Activated T-helper 2 cell treated with anti-CD3 and anti-CD28 coated beads, Interferon-gamma antibody, Interleukin-2, Interleukin-4, amounts not matched to agents 10 μg/mL and 5 μg/mL and 100 μg/mL, durations not matched to agents 14 hours and 24 hours and 36 hours (primary cell): Measurements from ENCODE around the gene KRTAP1-3. TPM values are rescaled to one million over a fixed set of nuclear protein-coding genes. Genes with fewer than 3 reads are reported as not detected.
"Not testable (repeated sequence)": the region's sequence is repeated elsewhere in the genome, so short reads cannot be mapped to it uniquely, and the experiment has no call there.

Experiments
- DNase-seq: peaks from one replicate; pipeline ENCODE4 v3.0.0; 2021; ENCODE audit warnings: low spot score
- H3K27ac Mint-ChIP-seq: one replicate; pipeline ENCODE4 v1.8.0; 2021; ENCODE audit warnings: mixed read lengths
- H3K27me3 Mint-ChIP-seq: one replicate; pipeline ENCODE4 v1.8.0; 2021; ENCODE audit warnings: low read depth, mixed read lengths
- H3K36me3 Mint-ChIP-seq: one replicate; pipeline ENCODE4 v1.8.0; 2021; ENCODE audit warnings: low read depth, mixed read lengths
- H3K4me1 Mint-ChIP-seq: one replicate; pipeline ENCODE4 v1.8.0; 2021; ENCODE audit warnings: low read depth, mixed read lengths
- H3K4me3 Mint-ChIP-seq: one replicate; pipeline ENCODE4 v1.8.0; 2021; ENCODE audit warnings: low read depth, mild to moderate bottlenecking, moderate library complexity, mixed read lengths
- H3K9me3 Mint-ChIP-seq: one replicate; pipeline ENCODE4 v1.8.0; 2021; ENCODE audit warnings: mixed read lengths
- intact Hi-C: fragments of 100-400 bp; cut with micrococcal nuclease; formaldehyde crosslinking; loops from one replicate; pipeline ENCODE4 v1.15.1; 2023
- total RNA-seq: library from RNA; stranded (reverse); gene quantifications from 2 replicates; pipeline ENCODE4 v1.2.3, GENCODE V29; 2022

The KRTAP1-3 gene
- total RNA-seq, 1 donor from 2014 or later: not detected

- Mint-ChIP-seq H3K27me3 (peaks cover 18% of the 10 kb centered on the region), H3K4me3 (no peak overlapping the region), H3K27ac (no peak overlapping the region), H3K36me3 (no peaks in the 10 kb centered on the region), H3K9me3 (no peaks in the 10 kb centered on the region), H3K4me1 (no peaks in the 10 kb centered on the region)
- DNase-seq: no peak
- intact Hi-C loops: no loop called here
Measured at GRCh38 chr17:41013181-41013580, 21.5 kb downstream of the KRTAP1-3 start.

GRCh38 chr17:41012326-41013120 lies 22.2 kb downstream of the KRTAP1-3 start:
- Mint-ChIP-seq H3K27me3 (peaks cover 15% of the 10 kb centered on the region), H3K36me3 (no peaks in the 10 kb centered on the region), H3K4me3 (no peak overlapping the region), H3K4me1 (no peaks in the 10 kb centered on the region), H3K27ac (no peak overlapping the region), H3K9me3 (no peaks in the 10 kb centered on the region)
- intact Hi-C loops: no loop called here
- no peak for DNase-seq

GRCh38 chr17:41010441-41010840 lies 24.2 kb downstream of the KRTAP1-3 start:
- Mint-ChIP-seq H3K9me3 (no peaks in the 10 kb centered on the region), H3K36me3 (no peaks in the 10 kb centered on the region), H3K27ac (no peak overlapping the region), H3K27me3 (peaks cover 13% of the 10 kb centered on the region), H3K4me3 (no peak overlapping the region), H3K4me1 (no peaks in the 10 kb centered on the region)
- no peak for DNase-seq
- intact Hi-C loops: no loop called here

- no peak for DNase-seq
- peaks cover 13% of the 10 kb centered on the region for H3K27me3 Mint-ChIP-seq
- no peak overlapping the region for H3K27ac Mint-ChIP-seq
- no peaks in the 10 kb centered on the region for H3K4me1 Mint-ChIP-seq
- H3K36me3 Mint-ChIP-seq: no peaks in the 10 kb centered on the region
- H3K4me3 Mint-ChIP-seq: no peak overlapping the region
- H3K9me3 Mint-ChIP-seq: no peaks in the 10 kb centered on the region
- intact Hi-C loops: no loop called here
Measured at GRCh38 chr17:41009936-41010335, 24.7 kb downstream of the KRTAP1-3 start.

- Mint-ChIP-seq H3K9me3 (no peaks in the 10 kb centered on the region), H3K4me3 (no peak overlapping the region), H3K4me1 (no peaks in the 10 kb centered on the region), H3K36me3 (no peaks in the 10 kb centered on the region), H3K27ac (no peak overlapping the region), H3K27me3 (peaks cover 13% of the 10 kb centered on the region)
- intact Hi-C loops: no loop called here
- DNase-seq: no peak
Measured at GRCh38 chr17:41009301-41009760, 25.3 kb downstream of the KRTAP1-3 start.

- no peak for DNase-seq
- Mint-ChIP-seq H3K36me3 (no peaks in the 10 kb centered on the region), H3K4me3 (no peak within 1 kb of the TSS), H3K27ac (no peak within 1 kb of the TSS), H3K9me3 (no peaks in the 10 kb centered on the region), H3K27me3 (peaks cover 13% of the 10 kb centered on the region), H3K4me1 (no peaks in the 10 kb centered on the region)
- intact Hi-C loops: no loop called here
Measured at GRCh38 chr17:41008811-41009210, 25.9 kb downstream of the KRTAP1-3 start, which contains the start of gene KRTAP3-1. Gene KRTAP3-1 (minus strand): TSS chr17:41009128. CDS start chr17:41009074, 54 bp downstream.

- no peaks in the 10 kb centered on the region for H3K36me3 Mint-ChIP-seq
- H3K4me3 Mint-ChIP-seq: no peak overlapping the region
- no peaks in the 10 kb centered on the region for H3K4me1 Mint-ChIP-seq
- intact Hi-C loops: no loop called here
- DNase-seq: no peak
- no peaks in the 10 kb centered on the region for H3K9me3 Mint-ChIP-seq
- H3K27ac Mint-ChIP-seq: no peak overlapping the region
- peaks cover 1% of the 10 kb centered on the region for H3K27me3 Mint-ChIP-seq
Measured at GRCh38 chr17:41004397-41004796, 30.3 kb downstream of the KRTAP1-3 start.

- peaks cover 3% of the 10 kb centered on the region for H3K27me3 Mint-ChIP-seq
- no peak overlapping the region for H3K4me3 Mint-ChIP-seq
- H3K9me3 Mint-ChIP-seq: no peaks in the 10 kb centered on the region
- no peaks in the 10 kb centered on the region for H3K36me3 Mint-ChIP-seq
- no peak overlapping the region for H3K27ac Mint-ChIP-seq
- intact Hi-C loops: no loop called here
- DNase-seq: no peak
- no peaks in the 10 kb centered on the region for H3K4me1 Mint-ChIP-seq
Measured at GRCh38 chr17:41003926-41004325, 30.7 kb downstream of the KRTAP1-3 start.

GRCh38 chr17:41002814-41003213 lies 31.9 kb downstream of the KRTAP1-3 start:
- Mint-ChIP-seq H3K9me3 (no peaks in the 10 kb centered on the region), H3K27me3 (peaks cover 7% of the 10 kb centered on the region), H3K27ac (no peak overlapping the region), H3K36me3 (no peaks in the 10 kb centered on the region), H3K4me1 (no peaks in the 10 kb centered on the region), H3K4me3 (no peak overlapping the region)
- intact Hi-C loops: no loop called here
- no peak for DNase-seq

- no peak overlapping the region for H3K4me3 Mint-ChIP-seq
- H3K9me3 Mint-ChIP-seq: no peaks in the 10 kb centered on the region
- DNase-seq: no peak
- no peak overlapping the region for H3K27ac Mint-ChIP-seq
- intact Hi-C loops: no loop called here
- peaks cover 15% of the 10 kb centered on the region for H3K27me3 Mint-ChIP-seq
- no peaks in the 10 kb centered on the region for H3K36me3 Mint-ChIP-seq
- no peaks in the 10 kb centered on the region for H3K4me1 Mint-ChIP-seq
Measured at GRCh38 chr17:41001795-41002194, 32.9 kb downstream of the KRTAP1-3 start.

GRCh38 chr17:40999563-40999962 lies 35.1 kb downstream of the KRTAP1-3 start, which contains the start of gene KRTAP3-2:
Gene KRTAP3-2 (minus strand): TSS chr17:40999906. CDS start chr17:40999853, 53 bp downstream.
- H3K36me3 Mint-ChIP-seq, H3K27ac Mint-ChIP-seq, intact Hi-C loops, H3K9me3 Mint-ChIP-seq, H3K4me1 Mint-ChIP-seq, DNase-seq, H3K4me3 Mint-ChIP-seq: not testable (repeated sequence)
- H3K27me3 Mint-ChIP-seq: peaks cover 22% of the 10 kb centered on the region

GRCh38 chr17:40997361-40997760 lies 37.3 kb downstream of the KRTAP1-3 start:
- peaks cover 36% of the 10 kb centered on the region for H3K27me3 Mint-ChIP-seq

GRCh38 chr17:40996829-40997228 lies 37.8 kb downstream of the KRTAP1-3 start:
- intact Hi-C loops: no loop called here
- Mint-ChIP-seq H3K27ac (no peak overlapping the region), H3K4me1 (no peaks in the 10 kb centered on the region), H3K36me3 (no peaks in the 10 kb centered on the region), H3K9me3 (no peaks in the 10 kb centered on the region), H3K27me3 (peaks cover 39% of the 10 kb centered on the region), H3K4me3 (no peak overlapping the region)
- no peak for DNase-seq

More at GRCh38 chr17:40997361-40997760, 37.3 kb downstream of the KRTAP1-3 start:
- intact Hi-C loops: no loop called here
- DNase-seq: no peak
- H3K9me3 Mint-ChIP-seq: no peaks in the 10 kb centered on the region
- no peak overlapping the region for H3K27ac Mint-ChIP-seq
- no peak overlapping the region for H3K4me3 Mint-ChIP-seq
- no peaks in the 10 kb centered on the region for H3K4me1 Mint-ChIP-seq
- no peaks in the 10 kb centered on the region for H3K36me3 Mint-ChIP-seq
